GM23338 (cell line): Measurements from ENCODE around the gene BET1. TPM values are rescaled to one million over a fixed set of nuclear protein-coding genes. Genes with fewer than 3 reads are reported as not detected.

Experiments used
- ATAC-seq: fragments of 200-7000 bp; cut with Tn5 transposase; 3 replicates; pipeline ENCODE4 v1.9.1; 2020
- DNase-seq: peaks from one replicate; pipeline ENCODE4 v3.0.0-alpha.2; 2015; ENCODE audit warnings: low spot score
- H2AFZ ChIP-seq: fragments of 200-600 bp; sonication (generic); 2 replicates; pipeline ENCODE4 v1.8.0; 2016; ENCODE audit warnings: antibody characterized with exemption, mild to moderate bottlenecking, moderate library complexity
- H3F3A ChIP-seq: fragments of 200-600 bp; sonication (generic); replicated peaks from 2 replicates; pipeline ENCODE4 v1.8.0; 2017; ENCODE audit warnings: antibody characterized with exemption, mixed run types, low read depth
- H3K27ac ChIP-seq: fragments of 200-600 bp; sonication (generic); 2 replicates; pipeline ENCODE4 v1.6.1; 2016; ENCODE audit warnings: low read depth
- H3K27me3 ChIP-seq: fragments of 200-600 bp; sonication (generic); 2 replicates; pipeline ENCODE4 v1.8.0; 2016; ENCODE audit warnings: mild to moderate bottlenecking, mixed run types, moderate library complexity; ENCODE audit not compliant: insufficient read depth
- H3K36me3 ChIP-seq: fragments of 200-600 bp; sonication (generic); 2 replicates; pipeline ENCODE4 v1.8.0; 2016; ENCODE audit warnings: mild to moderate bottlenecking; ENCODE audit not compliant: insufficient read depth
- H3K4me1 ChIP-seq: fragments of 200-600 bp; sonication (generic); 2 replicates; pipeline ENCODE4 v1.8.0; 2016; ENCODE audit warnings: mild to moderate bottlenecking, moderate library complexity; ENCODE audit not compliant: insufficient read depth
- H3K4me2 ChIP-seq: fragments of 200-600 bp; sonication (generic); 2 replicates; pipeline ENCODE4 v1.7.1; 2017; ENCODE audit warnings: mixed run types
- H3K4me3 ChIP-seq: fragments of 200-600 bp; sonication (generic); 2 replicates; pipeline ENCODE4 v1.6.1; 2016; ENCODE audit warnings: mixed run types
- H3K79me2 ChIP-seq: fragments of 200-600 bp; sonication (generic); replicated peaks from 2 replicates; pipeline ENCODE4 v1.8.0; 2017; ENCODE audit warnings: mild to moderate bottlenecking; ENCODE audit not compliant: insufficient read depth
- H3K9me2 ChIP-seq: fragments of 200-600 bp; sonication (generic); 2 replicates; pipeline ENCODE4 v1.8.0; 2017; ENCODE audit not compliant: insufficient read depth
- H4K20me1 ChIP-seq: fragments of 200-600 bp; sonication (generic); replicated peaks from 2 replicates; pipeline ENCODE4 v1.8.0; 2017; ENCODE audit warnings: mild to moderate bottlenecking; ENCODE audit not compliant: insufficient read depth
- H3K27ac Mint-ChIP-seq: 2 replicates; pipeline ENCODE4 v1.8.0; 2020; ENCODE audit warnings: inconsistent platforms, mild to moderate bottlenecking, moderate library complexity, mixed read lengths
- H3K27me3 Mint-ChIP-seq: 3 replicates; pipeline ENCODE4 v1.8.0; 2022; ENCODE audit warnings: low read depth, mild to moderate bottlenecking, moderate library complexity, mixed read lengths, inconsistent platforms; ENCODE audit not compliant: insufficient read depth, poor library complexity
- H3K36me3 Mint-ChIP-seq: 3 replicates; pipeline ENCODE4 v1.8.0; 2021; ENCODE audit warnings: low read depth, mild to moderate bottlenecking, inconsistent platforms, moderate library complexity, mixed read lengths
- H3K4me1 Mint-ChIP-seq: 3 replicates; pipeline ENCODE4 v1.8.0; 2020; ENCODE audit warnings: mild to moderate bottlenecking, inconsistent platforms, mixed read lengths
- H3K4me3 Mint-ChIP-seq: 3 replicates; pipeline ENCODE4 v1.8.0; 2021; ENCODE audit warnings: moderate library complexity, mild to moderate bottlenecking, inconsistent platforms, mixed read lengths
- H3K9me3 Mint-ChIP-seq: 3 replicates; pipeline ENCODE4 v1.8.0; 2020; ENCODE audit warnings: moderate library complexity, mild to moderate bottlenecking, inconsistent platforms, mixed read lengths
- CREB1 ChIP-seq: fragments of 250-450 bp; sonication (Bioruptor Pico); IDR thresholded peaks from 2 replicates; pipeline ENCODE4 v1.5.0; 2020; ENCODE audit warnings: low read depth, mild to moderate bottlenecking, moderate library complexity
- CTCF ChIP-seq, 2 experiments: fragments of 200-600 bp in 1 of 2; sonication (generic) in 1 of 2; conservative IDR thresholded peaks; 2 replicates each; pipeline versions ENCODE4 v1.5.1 to v1.6.1; 2016 to 2017; ENCODE audit warnings: antibody characterized with exemption in 2 of 2, low read depth in 2 of 2, mild to moderate bottlenecking in 2 of 2, moderate library complexity in 1 of 2
- ETS1 ChIP-seq: IDR thresholded peaks from 2 replicates; pipeline ENCODE4 v1.6.1; 2016; ENCODE audit warnings: antibody characterized with exemption
- EZH2 ChIP-seq: fragments of 200-600 bp; sonication (generic); IDR thresholded peaks from one replicate; pipeline ENCODE4 v1.8.0; 2017; ENCODE audit warnings: antibody characterized with exemption, mild to moderate bottlenecking, low read depth; ENCODE audit not compliant: unreplicated experiment
- EZH2phosphoT487 ChIP-seq: fragments of 200-600 bp; sonication (generic); IDR thresholded peaks from one replicate; pipeline ENCODE4 v1.8.1; 2018; ENCODE audit warnings: antibody characterized with exemption; ENCODE audit not compliant: unreplicated experiment
- JUNB ChIP-seq: IDR thresholded peaks from one replicate; pipeline ENCODE4 v1.6.1; 2016; ENCODE audit warnings: antibody characterized with exemption; ENCODE audit not compliant: unreplicated experiment
- NANOG ChIP-seq: IDR thresholded peaks from 2 replicates; pipeline ENCODE4 v1.6.1; 2016; ENCODE audit warnings: antibody characterized with exemption, borderline replicate concordance
- POLR2AphosphoS5 ChIP-seq: IDR thresholded peaks from 2 replicates; pipeline ENCODE4 v1.6.1; 2016; ENCODE audit warnings: antibody characterized with exemption, low read depth
- REST ChIP-seq: IDR thresholded peaks from one replicate; pipeline ENCODE4 v1.6.1; 2018; ENCODE audit warnings: antibody characterized with exemption; ENCODE audit not compliant: unreplicated experiment
- STAT1 ChIP-seq: IDR thresholded peaks from one replicate; pipeline ENCODE4 v1.6.1; 2016; ENCODE audit warnings: antibody characterized with exemption; ENCODE audit not compliant: unreplicated experiment
- ZNF331 ChIP-seq: fragments of 250-450 bp; sonication (Bioruptor Pico); IDR thresholded peaks from 2 replicates; pipeline ENCODE4 v1.5.0; 2020; ENCODE audit warnings: low read depth, mild to moderate bottlenecking, moderate library complexity
- polyA plus RNA-seq: library from polyadenylated mRNA; unstranded; fragments of >200 nt; fragmentation: Nextera tagmentation; extraction: Ambion mirVana; gene quantifications from 2 replicates; pipeline ENCODE4 v1.2.1, GENCODE V29; 2016
- total RNA-seq: library from RNA; depleted of rRNA; stranded (reverse); fragments of >200 nt; shearing (Covaris generic); gene quantifications from 2 replicates; pipeline ENCODE4 v1.2.3, GENCODE V29; 2014

Gene BET1
- total and polyA plus RNA-seq, 2 experiments from 2014 or later: 42.2 to 69.2 TPM

- TF ChIP-seq STAT1 (no peak), JUNB (no peak), ETS1 (no peak), EZH2phosphoT487 (no peak), ZNF331 (no peak), CREB1 (no peak), NANOG (no peak), REST (no peak), EZH2 (no peak)
- Mint-ChIP-seq H3K36me3 (no peaks in the 10 kb centered on the region), H3K4me3 (no peak overlapping the region), H3K9me3 (no peaks in the 10 kb centered on the region), H3K4me1 (no peaks in the 10 kb centered on the region), H3K27ac (no peak overlapping the region), H3K27me3 (no peaks in the 10 kb centered on the region)
- Histone ChIP-seq H3K27ac (no peak overlapping the region), H3K36me3 (no peaks in the 10 kb centered on the region), H3K79me2 (no peaks in the 10 kb centered on the region), H3K9me2 (no peaks in the 10 kb centered on the region), H3K4me3 (no peak overlapping the region), H2AFZ (no peak overlapping the region), H3K4me1 (no peaks in the 10 kb centered on the region), H3F3A (no peaks in the 10 kb centered on the region), H4K20me1 (no peaks in the 10 kb centered on the region), H3K4me2 (no peak overlapping the region), H3K27me3 (no peaks in the 10 kb centered on the region)
- ATAC-seq: no peak
- DNase-seq: no peak
Measured at GRCh38 chr7:94030634-94031033, 26.5 kb upstream of the BET1 start.

- no peak overlapping the region for H3K27ac Mint-ChIP-seq
- no peak overlapping the region for H2AFZ ChIP-seq
- H4K20me1 ChIP-seq: no peaks in the 10 kb centered on the region
- no peaks in the 10 kb centered on the region for H3K9me3 Mint-ChIP-seq
- H3F3A ChIP-seq: no peaks in the 10 kb centered on the region
- DNase-seq (no peak), ATAC-seq (no peak)
- H3K27me3 ChIP-seq: no peaks in the 10 kb centered on the region
- H3K36me3 ChIP-seq: no peaks in the 10 kb centered on the region
- H3K9me2 ChIP-seq: no peaks in the 10 kb centered on the region
- H3K27ac ChIP-seq: no peak overlapping the region
- no peaks in the 10 kb centered on the region for H3K36me3 Mint-ChIP-seq
- H3K4me3 Mint-ChIP-seq: no peak overlapping the region
- no peak overlapping the region for H3K4me3 ChIP-seq
- H3K79me2 ChIP-seq: no peaks in the 10 kb centered on the region
- no peaks in the 10 kb centered on the region for H3K27me3 Mint-ChIP-seq
- no peaks in the 10 kb centered on the region for H3K4me1 Mint-ChIP-seq
- no peak overlapping the region for H3K4me2 ChIP-seq
- H3K4me1 ChIP-seq: no peaks in the 10 kb centered on the region
- TF ChIP-seq EZH2phosphoT487 (no peak), POLR2AphosphoS5 (no peak), STAT1 (no peak), CTCF (conservative IDR thresholded peaks at IDR 0.05; ENCODE audit: low read depth in 2 of 2) (no peak), ZNF331 (no peak), JUNB (no peak)
Measured at GRCh38 chr7:94029976-94030375, 25.8 kb upstream of the BET1 start.
